K562 (cell line): ENCODE results near the gene GJD2.

Experiments
- EZH2 ChIP-seq: IDR thresholded peaks from 2 replicates; pipeline ENCODE4 v1.6.1; 2012; ENCODE audit warnings: low read depth, mild to moderate bottlenecking, inconsistent platforms, low read length, borderline replicate concordance
- SREBF2 ChIP-seq: sonication (generic); formaldehyde crosslinking; IDR thresholded peaks from 2 replicates; pipeline ENCODE4 v1.4.0; 2020; ENCODE audit warnings: mild to moderate bottlenecking, missing genetic modification reagents

- TF ChIP-seq SREBF2 (CRISPR knock-in tag) (no peak), EZH2 (no peak)
These were observed 39.1 kb upstream of the GJD2 start for GRCh38 chr15:34793901-34794300.
